HG03571 (cell line): ENCODE data around the gene TRMU.
A peak's percentile ranks its signal among the peaks of the same experiment; 100 is the strongest.

Experiments used
- ATAC-seq: cut with Tn5 transposase; IDR thresholded peaks from one replicate; pipeline ENCODE4 v1.9.1; 2021; ENCODE audit not compliant: unreplicated experiment

Gene TRMU, protein sequence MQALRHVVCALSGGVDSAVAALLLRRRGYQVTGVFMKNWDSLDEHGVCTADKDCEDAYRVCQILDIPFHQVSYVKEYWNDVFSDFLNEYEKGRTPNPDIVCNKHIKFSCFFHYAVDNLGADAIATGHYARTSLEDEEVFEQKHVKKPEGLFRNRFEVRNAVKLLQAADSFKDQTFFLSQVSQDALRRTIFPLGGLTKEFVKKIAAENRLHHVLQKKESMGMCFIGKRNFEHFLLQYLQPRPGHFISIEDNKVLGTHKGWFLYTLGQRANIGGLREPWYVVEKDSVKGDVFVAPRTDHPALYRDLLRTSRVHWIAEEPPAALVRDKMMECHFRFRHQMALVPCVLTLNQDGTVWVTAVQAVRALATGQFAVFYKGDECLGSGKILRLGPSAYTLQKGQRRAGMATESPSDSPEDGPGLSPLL

DNA sequence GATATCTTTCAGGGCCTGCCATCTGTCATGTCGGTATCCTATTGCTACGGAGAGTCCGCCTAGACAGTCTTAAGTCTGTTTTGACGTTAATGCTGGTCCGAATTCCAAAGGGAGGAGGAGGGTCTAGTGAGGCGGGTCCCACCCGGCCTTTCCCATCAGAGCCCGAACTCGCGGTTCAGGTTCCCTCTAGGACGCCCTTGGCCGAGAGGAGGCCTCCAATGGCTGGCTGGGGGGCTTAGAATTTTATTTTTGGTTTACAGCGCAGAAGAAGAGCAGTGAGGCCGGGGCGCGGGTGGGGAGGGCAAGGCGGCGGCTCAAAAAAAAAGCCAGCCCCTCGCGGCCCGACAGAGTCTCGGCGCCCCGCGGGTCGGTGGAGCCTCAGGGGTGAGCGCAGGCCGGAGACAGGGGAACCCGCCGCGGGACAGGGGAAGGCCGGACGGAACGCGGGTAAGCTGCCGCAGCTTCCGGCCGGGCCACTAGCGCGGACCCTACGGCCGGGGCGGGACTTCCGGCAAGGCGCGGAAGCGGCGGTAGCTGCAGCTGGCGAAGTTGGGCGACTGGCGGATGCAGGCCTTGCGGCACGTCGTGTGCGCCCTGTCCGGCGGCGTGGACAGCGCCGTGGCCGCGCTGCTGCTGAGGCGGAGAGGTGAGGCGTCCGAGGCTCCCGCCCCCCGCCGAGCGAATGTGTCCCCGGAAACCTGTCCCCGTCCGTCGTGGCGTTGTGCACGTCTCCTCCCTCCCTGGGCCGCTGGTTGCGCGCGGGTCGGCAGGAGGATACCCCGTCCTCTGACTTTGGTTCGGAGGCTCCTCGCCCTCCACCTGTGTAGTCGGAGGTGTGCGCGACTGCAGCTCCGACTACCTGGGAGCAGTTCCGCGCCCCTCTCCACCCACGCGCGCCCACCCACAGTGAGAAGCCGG lies at the start of gene TRMU:
TSS of gene TRMU (plus strand) at position 514 of the 918 bp plus-strand sequence. CDS start at position 565, 51 bp downstream.
- peak; percentile 65 for ATAC-seq

DNA sequence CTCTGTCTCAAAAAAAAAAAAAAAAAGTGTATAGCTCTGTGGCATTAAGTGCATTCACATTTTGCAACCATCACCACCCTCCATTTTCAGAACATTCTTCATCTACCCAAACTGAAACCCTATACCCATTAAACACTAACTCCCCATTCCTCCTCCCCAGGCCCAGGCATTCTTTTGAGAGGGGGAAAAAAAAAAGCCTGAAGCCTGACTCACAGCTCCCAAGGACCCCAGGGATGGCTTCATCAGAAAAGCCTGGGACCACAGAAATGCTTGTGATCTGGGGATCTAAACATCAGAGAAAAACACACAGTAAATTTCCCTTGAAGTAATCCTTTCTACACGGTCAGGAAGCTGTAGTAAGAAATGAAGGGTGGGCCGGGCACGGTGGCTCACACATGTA lies 49.5 kb upstream of the TRMU start:
- no peak for ATAC-seq

DNA sequence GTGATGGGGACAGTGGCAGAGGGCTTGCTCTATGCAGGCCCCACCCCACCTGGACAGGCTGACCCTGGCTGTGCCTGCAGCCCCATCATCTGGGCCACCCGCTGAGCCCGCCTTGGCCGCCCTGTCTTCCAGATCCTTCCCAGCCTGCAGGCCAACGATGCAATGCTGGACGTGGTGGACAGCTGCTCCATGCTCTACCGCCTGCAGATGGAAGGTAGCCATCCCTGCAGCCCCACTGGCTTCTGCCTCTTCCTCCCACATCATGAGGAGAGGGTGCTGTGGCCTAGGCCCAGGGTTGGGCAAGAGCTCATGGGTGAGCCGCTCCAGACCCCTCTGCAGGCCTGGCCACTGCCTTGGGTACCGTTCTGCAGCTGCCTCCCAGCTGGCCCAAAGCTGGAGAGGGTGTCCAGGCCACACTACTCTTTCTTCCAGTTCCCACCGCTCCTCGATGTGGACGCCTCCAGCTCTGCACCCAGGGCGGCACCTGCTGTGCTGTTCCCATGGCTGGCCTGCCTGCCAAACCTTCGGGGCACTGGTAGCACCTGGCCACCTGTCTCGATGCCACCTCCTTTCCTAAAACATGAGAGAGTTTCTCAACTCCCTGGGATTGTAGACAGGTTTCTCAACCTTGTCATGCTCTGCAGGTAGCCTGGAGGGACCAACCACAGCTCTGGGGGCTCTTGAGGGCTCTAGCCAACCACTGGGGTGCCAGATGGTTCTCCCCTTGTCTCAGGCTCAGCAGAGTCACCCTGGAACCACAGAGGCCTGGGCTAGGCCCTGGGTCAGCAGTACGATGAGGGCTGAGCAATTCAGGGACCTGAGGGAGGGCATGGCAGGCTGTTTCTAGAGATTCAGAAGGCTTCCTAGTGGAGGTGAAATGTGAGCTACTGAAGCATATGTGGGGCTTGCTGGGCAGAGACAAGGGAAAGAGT lies 48.3 kb upstream of the TRMU start:
- no peak for ATAC-seq

DNA sequence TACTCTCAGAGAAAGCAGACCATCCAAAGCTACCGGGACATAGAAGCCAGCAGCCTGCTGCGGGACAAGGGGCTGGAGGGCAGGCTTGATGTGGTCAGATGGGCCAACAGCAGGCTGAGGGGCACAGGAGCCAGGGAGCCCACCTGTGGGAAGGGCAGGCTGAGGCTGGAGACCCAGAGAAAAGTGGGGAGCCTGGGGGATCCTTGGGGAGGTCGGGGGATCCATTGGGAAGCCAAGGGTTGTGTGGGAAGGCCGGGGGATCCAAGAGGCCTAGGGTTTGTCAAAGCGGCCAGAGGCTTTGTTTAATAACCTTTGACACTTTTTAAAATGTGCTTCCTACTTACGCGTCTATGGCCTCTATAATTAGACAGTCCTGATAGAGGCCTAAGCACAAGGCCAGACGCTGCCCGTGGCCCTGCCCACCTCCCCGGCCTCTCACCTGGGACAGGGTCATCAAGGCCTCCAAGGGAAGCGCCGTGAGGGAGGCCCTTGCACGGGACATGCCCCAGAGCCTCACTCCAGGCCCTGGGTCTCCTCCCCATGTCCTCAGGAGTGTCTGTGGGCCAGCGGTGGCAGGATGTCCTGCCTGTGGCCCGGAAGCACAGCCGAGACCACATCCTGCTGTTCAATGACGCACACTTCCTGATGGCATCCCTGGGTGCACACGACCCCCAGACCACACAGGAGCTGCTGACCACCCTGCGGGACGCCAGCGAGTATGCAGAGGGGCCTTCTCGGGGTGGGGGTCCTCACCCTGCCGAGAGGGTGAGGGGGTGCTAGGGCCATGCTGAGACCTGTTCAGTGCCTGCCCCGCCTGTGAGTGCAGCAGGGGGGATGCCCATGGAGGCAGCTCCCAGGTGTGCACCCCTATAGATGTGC lies 47.4 kb upstream of the TRMU start:
- ATAC-seq, result peak; percentile 73

DNA sequence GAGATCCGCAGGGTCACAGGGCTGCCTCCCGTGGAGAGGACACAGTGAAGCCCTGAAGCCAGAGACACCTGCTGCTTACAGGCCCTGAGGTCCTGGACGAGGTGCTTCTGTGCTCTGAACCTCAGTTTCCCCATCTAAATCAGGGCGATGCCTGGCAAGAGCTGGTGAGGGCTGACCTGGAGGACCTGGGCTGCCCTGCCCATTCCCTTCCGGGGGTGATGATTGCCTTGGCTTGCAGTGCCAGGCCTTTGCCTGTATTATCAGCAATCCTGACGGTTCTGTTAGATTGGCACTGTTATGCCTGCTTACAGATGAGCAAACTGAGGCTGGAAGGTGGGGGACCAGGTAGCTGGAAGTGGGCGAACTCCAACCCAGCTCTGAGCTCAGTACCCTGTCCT lies 46.7 kb upstream of the TRMU start:
- no peak for ATAC-seq

DNA sequence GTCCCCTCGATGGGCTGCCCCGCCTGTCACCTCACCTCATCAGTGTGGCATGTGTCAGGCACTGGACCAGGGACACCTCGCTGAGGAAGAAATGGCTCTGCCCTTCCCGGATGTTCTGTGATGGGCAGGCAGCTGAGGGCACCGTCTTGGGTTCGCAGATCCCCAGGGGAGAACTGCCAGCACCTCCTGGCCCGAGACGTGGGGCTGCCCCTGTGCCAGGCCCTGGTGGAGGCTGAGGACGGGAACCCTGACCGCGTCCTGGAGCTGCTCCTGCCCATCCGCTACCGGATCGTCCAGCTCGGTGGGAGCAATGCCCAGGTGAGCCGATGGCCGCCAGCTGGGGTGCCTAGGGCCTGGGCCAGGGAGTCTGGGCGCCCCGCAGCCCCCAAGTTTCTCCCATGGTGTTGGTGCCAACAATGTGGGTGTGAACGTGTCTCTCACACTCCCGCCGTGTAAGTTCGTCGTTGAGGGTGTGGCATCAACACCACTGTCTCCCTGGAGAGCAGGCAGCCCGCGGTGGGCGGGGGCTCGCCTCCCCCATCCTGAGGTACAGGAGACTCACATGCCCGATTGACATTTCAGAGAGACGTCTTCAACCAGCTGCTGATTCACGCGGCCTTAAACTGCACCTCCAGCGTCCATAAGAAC lies 46.1 kb upstream of the TRMU start:
- ATAC-seq, result no peak

DNA sequence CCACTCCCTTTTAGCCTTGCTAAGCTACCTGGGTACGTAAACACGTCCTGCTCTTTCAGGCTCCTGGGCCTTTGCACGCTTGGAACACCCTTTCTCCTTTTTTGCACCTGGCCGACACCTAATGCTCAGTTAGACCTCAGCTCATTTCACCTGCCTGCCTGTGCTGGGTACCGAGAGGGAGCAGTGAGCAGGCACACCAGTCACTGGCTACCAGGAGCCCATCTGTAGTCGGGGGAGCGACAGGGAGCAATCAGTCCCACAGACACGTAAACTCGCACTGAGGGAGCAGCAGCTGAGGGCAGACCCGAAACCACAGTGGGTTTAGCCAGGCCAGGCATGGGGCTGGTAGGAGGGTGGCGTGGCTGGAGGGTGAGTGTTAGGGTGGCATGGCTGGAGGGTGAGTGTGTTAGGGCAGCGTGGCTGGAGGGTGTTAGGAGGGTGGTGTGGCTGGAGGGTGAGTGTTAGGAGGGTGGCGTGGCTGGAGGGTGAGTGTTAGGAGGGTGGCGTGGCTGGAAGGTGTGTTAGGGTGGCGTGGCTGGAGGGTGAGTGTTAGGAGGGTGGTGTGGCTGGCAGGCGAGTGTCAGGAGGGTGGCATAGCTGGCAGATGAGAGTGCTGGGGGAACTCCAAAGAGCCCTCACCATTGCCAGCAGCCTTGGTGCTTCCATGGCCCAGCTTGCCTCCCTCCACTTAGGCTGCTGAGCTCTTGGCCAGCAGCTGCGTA lies 45.2 kb upstream of the TRMU start:
- ATAC-seq, result no peak

DNA sequence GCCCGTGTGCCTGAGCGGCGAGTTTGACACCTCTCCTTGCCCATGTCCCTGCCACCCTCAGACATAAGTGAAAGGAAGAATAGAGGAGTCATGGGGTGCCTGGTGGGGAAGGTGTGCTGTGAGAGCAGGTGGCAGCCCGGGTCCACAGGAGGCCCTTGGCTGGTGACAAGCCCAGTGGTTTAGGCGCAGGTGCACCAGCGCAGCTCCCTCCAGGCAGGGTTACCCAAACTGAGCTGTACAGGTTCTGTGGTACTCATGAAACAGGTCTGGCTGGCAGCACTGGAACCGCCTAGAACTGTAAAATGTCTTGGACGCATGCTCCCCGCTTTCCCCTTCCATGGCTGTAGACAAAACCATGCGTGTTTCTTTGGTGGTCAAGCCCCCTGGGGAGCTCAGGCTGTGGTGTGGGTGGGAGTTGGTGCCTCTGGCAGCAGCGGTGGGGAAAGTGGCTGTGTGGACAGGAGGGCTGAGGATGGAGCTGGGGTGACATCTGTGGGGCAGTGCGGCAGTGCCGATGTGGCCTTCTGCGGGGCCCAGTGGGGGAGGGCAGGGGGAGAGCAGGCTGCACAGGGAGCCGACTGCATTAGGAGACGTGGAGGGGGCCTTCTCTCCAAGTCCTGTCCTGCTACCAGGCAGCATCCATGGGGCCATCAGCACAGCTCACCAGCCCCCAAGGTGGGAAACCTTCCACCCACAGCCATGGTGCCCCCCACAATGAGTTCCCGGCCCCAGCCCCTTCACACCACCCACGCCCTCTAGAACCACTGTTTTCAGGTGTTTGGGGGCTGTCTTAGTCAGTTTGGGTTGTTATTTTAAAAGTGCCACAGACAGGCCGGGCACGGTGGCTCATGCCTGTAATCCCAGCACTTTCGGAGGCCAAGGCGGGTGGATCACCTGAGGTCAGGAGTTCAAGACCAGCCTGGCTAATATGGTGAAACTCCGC lies 44.4 kb upstream of the TRMU start:
- ATAC-seq, result no peak

DNA sequence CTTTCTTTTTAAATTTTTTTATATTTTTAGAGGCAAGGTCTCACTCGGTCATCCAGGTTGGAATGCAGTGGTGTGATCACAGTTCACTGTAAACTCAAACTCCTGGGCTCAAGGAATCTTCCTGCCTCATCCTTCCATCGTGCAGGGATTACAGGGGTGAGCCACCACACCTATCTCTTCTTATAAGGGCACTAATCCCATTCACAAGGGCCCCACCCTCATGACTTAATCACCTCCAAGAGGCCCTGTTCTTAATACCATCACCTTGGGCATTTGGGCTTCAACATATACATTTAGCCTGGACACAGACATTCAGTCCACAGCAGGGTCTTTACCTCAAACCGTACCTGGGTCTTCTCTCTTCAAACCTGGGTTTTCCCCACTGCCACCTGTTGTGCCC lies 43.3 kb upstream of the TRMU start:
- ATAC-seq, result no peak

DNA sequence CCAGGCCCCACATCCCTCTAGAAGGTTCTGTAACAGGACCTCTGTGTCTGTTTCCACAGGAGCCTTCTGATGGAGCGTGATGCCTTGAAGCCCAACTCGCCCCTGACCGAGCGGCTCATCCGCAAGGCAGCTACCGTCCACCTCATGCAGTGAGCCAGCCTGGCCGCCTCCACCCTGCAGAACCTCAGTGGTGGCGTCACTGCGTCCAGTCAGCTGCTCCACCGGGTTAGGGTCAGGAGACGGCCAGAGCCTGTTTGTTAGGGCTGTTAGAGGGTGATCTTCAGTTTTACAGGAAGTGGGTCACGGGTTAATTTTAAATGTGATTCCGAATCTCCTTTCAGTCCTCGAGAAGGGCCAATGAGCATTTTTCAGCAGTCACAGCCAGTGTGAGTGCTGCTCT lies 42.8 kb upstream of the TRMU start:
- no peak for ATAC-seq

DNA sequence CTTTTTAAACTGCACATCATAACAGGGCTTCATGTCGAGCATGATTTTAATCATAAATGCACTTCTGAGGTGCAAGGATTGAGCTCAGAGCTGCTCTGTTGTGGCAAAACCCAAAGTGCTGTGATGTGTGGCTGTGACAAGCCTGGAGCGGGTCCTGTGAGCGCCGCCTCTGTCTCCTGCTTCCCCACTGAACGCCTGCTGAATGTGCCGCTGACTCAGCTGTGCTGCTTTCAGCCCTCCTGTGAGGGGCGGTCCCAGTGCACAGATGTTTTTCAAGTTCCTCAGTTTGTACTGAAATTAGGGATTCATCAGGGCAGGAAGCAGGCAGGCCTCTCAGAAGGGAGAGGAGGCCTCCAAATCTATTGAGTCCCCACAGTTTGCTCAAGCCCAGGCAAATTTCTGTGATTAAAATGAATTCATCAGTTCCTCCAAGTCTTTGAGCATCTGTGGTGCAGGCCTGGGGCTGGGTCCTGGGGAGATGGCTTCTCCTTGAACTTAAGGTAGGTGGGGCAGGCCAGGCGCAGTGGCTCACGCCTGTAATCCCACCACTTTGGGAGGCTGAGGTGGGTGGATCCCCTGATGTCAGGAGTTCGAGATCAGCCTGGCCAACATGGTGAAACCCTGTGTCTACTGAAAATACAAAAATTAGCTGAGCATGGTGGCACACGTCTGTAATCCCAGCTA lies 41.8 kb upstream of the TRMU start:
- no peak for ATAC-seq

DNA sequence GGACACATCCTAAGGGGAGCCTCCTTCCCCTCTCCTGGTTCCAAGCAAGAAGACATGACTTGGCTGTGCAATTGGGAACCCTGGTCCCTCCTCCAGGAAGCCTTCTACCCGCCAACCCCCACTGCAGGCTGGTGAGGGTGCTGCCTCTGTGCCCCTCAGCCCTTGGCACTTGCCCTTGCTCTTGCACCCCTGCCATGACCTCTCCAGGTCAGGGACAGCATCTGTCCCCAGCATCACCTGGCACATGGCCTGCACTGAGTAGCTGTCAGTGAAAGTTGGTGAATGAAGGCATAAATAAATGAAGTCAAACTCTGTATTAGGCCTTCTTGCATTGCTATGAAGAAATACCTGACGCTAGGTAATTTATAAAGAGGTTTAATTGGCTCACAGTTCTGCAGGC lies 40.7 kb upstream of the TRMU start:
- no peak for ATAC-seq

DNA sequence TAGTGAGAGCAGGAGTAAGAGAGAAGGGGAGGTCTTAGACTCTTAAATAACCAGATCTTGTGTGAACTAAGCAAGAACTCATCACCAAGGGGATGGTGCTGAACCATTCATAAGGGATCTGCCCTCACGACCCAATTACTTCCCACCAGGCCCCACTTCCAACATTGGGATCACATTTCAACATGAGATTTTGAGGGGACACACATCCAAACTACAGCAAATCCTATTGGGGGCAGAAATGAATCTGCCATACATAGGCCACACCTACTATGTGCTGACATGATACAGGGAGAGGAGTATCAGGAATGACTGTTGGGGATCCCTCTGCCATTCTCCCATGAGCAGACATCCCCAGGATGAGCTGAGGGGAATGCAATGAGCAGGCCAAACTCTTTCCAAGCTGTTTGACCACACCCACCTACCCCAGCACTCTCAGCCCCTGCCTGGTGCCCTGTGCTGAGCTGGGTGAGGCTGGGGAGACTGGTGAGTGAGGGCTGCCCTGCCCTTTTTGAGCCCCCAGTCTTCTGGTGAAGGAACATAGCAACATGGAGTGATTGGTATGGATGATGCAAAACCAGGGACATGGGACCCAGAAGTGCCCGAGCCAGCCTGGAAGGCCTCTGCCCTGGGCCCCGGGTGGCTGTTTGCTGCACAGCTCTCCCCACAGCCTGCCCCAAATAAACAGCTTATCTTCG lies 40.1 kb upstream of the TRMU start:
- no peak for ATAC-seq

DNA sequence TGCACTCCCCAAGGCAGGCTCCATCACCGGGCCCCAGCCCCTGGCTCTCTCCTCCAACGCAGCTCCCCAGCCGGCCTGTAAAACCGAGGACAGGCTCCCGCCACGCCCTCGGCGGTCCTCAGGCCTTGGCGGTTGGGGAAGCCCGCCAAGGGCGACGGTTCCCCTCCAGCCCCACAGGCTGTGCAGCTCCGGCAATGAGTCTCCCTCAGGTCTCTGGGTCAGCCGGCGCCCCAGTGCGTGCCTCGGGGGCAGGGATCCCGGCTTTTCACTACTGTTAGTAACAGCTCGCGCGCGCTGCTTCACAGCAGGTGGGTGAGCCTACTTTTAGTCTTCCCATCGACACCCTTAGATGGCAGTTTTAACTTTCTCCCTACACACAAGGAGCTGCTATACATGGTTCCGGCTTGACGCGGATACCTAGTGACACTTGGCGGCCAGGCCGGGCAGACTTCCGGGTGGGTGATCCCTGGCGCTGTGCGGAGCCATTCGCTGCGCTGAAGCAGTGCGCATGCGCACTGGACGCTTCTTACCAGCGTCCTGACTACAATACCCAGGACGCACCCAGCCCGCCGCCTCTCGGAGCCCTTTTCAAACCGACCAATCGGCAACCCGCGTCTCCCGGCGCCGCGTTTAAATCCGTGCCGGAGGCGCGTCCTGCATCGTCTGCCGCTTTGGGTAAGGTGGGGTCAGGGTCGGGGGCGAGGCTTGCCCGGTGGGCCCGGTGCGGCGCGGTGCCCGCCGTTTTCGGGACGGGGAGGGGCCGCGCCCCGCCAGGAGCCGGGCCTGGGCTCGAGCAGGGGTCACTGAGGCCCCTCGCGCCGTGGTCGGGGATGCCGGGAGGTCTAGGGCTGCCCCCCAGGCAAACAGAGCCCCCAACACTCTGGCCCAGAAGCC lies 39.0 kb upstream of the TRMU start, which contains the start of gene GTSE1:
TSS of gene GTSE1 (plus strand) at position 614 of the 894 bp plus-strand sequence. CDS start 531 bp downstream, outside the sequence.
- ATAC-seq, result peak; percentile 87

DNA sequence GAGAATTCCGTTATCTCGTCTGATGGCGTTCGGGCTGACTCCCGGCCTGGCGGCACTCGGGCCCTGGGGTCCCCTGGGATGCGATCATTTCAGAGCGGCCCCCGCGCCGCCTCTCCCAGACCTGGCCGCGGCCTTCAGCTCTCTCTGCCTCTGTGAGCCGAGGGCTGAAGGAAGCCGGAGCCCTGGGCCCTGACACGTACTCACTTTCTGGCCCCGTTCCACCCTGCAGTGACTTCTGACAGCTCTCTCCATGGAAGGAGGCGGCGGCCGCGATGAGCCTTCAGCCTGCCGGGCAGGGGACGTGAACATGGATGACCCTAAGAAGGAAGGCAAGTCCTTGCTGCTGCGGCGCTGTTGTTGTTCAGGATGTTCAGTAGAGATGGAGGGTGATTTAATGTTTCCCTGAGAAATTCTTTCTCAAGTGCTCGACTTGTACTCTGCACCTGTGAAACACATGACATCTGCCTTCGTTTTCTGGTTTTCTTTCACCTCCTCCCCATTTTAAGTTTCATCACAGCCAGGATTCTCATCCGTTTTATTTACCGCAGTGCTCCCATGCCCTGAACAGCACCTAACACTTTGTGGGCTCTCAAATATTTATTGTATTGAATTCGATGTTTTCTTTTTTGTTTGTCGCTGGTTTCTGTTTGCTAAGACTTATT lies 38.2 kb upstream of the TRMU start:
- peak; percentile 23 for ATAC-seq
